Adrenal gland (tissue), 5 donors: ENCODE results near the gene MARCHF10.

Experiments
- CTCF ChIP-seq, 6 experiments: fragments of 450-650 bp in 4 of 6; fragments of 200-600 bp in 2 of 6; sonication (generic) in 1 of 6; IDR thresholded peaks; 1 replicate in 5 of 6; 2 replicates in 1 of 6; pipeline versions ENCODE4 v1.5.1 to v1.8.0; 2016 to 2021; ENCODE audit warnings: antibody characterized with exemption in 6 of 6, mild to moderate bottlenecking in 2 of 6, moderate library complexity in 1 of 6
- POLR2A ChIP-seq, 2 donors: fragments of 450-650 bp; IDR thresholded peaks; one replicate each; pipeline ENCODE4 v1.6.1; 2017; ENCODE audit warnings: antibody characterized with exemption in 2 of 2, mild to moderate bottlenecking in 2 of 2, moderate library complexity in 1 of 2
- donor health status: DM: no; HTN: no; CAD: no.

DNA sequence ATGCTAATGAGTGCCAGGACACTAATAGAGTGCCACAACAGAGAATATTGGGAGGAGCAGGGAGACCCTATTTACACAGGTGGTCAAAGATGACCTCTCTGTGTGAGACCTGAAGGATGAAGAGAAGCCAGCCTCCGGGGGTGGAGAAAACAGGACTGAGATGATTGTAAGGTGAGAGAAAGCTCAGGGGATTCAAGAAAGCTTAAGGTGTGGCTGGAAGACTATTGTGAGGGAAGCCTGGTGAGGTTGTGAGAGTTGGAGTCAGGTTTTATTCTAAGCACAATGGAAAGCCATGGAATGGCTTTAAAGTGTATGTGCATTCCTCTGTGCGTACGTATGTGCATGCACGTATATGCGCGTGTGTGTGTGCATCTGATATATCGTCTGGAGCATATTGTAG lies 10.4 kb upstream of the MARCHF10 start:
- TF ChIP-seq POLR2A (IDR thresholded peaks at IDR 0.05): no peak
- TF ChIP-seq CTCF (IDR thresholded peaks at IDR 0.05): no peak
